PFSK-1 (cell line): ENCODE measurements around the gene PARD6B.

Source experiments
- FOXP2 ChIP-seq: optimal IDR thresholded peaks from 2 replicates; pipeline ENCODE3; 2011; ENCODE audit warnings: borderline replicate concordance, control low read depth, inconsistent platforms; ENCODE audit not compliant: insufficient read depth; ENCODE audit errors: extremely low read length, extremely low read depth
- POLR2AphosphoS5 ChIP-seq: IDR thresholded peaks from 2 replicates; pipeline ENCODE4 v1.6.1; 2012; ENCODE audit warnings: low read depth, mild to moderate bottlenecking, control low read depth, low read length, moderate library complexity
- SIN3A ChIP-seq: IDR thresholded peaks from 2 replicates; pipeline ENCODE4 v1.6.1; 2012; ENCODE audit warnings: mild to moderate bottlenecking, low read length, moderate library complexity, borderline replicate concordance; ENCODE audit not compliant: insufficient read depth
- TAF1 ChIP-seq: IDR thresholded peaks from 2 replicates; pipeline ENCODE4 v1.6.1; 2012; ENCODE audit warnings: low read length, control low read depth, borderline replicate concordance; ENCODE audit not compliant: insufficient read depth
- TF ChIP-seq, protein P1 (sequence below), 2 experiments: IDR thresholded peaks; 2 replicates each; pipeline versions ENCODE4 v1.6.1 to v1.8.0; 2011 to 2012; ENCODE audit warnings: low read depth in 2 of 2, low read length in 2 of 2, control low read depth in 1 of 2, inconsistent platforms in 1 of 2, mild to moderate bottlenecking in 1 of 2, moderate library complexity in 1 of 2; ENCODE audit not compliant: insufficient read depth in 1 of 2

The PARD6B gene

DNA sequence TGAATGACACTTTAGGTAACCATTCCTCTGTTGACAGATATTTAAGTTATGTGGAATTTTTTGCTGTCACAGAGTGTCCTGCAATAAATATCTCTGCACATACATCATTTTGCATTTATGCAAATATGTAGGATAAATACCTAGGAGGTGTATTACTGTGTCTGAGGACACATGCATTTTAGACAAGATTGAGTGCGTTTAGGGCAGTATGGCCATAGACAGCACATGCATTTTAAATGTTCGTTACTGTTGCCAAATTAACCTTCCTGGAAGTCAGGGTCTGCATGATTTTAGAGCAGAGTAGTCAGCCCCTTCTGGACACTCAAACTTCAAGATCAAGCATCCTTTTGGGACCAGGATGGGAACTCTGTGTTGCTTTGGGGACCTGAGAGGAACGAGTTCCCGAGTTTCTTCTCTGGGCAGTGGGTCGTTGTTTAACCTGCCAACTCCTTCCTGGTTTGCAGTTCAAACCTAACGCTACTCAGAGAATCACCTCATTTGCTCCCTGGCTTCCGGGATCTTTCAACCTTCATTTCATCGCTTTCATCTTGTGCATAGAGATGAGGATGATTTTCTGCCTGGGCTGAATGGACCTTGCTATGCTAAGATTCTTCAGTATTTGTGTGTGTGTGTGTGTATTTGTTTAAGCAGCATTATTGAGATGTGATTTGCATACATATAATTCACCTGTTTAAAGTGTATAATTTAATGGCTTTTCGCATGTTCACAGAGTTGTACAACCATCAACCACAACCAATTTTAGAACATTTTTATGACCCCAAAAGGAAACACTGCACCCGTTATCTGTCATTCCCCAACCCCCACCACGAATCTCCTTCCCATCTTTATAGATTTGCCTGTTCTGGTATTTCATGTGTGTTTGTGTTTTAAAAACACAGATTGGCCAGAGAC lies 73.3 kb downstream of the PARD6B start:
- no peak for TF ChIP-seq POLR2AphosphoS5
- TF ChIP-seq, protein P1, sequence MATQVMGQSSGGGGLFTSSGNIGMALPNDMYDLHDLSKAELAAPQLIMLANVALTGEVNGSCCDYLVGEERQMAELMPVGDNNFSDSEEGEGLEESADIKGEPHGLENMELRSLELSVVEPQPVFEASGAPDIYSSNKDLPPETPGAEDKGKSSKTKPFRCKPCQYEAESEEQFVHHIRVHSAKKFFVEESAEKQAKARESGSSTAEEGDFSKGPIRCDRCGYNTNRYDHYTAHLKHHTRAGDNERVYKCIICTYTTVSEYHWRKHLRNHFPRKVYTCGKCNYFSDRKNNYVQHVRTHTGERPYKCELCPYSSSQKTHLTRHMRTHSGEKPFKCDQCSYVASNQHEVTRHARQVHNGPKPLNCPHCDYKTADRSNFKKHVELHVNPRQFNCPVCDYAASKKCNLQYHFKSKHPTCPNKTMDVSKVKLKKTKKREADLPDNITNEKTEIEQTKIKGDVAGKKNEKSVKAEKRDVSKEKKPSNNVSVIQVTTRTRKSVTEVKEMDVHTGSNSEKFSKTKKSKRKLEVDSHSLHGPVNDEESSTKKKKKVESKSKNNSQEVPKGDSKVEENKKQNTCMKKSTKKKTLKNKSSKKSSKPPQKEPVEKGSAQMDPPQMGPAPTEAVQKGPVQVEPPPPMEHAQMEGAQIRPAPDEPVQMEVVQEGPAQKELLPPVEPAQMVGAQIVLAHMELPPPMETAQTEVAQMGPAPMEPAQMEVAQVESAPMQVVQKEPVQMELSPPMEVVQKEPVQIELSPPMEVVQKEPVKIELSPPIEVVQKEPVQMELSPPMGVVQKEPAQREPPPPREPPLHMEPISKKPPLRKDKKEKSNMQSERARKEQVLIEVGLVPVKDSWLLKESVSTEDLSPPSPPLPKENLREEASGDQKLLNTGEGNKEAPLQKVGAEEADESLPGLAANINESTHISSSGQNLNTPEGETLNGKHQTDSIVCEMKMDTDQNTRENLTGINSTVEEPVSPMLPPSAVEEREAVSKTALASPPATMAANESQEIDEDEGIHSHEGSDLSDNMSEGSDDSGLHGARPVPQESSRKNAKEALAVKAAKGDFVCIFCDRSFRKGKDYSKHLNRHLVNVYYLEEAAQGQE (IDR thresholded peaks at IDR 0.05; ENCODE audit: insufficient read depth in 1 of 2, low read depth in 2 of 2, low read length in 2 of 2), result no peak
- no peak for TF ChIP-seq FOXP2
- TF ChIP-seq TAF1, result no peak
- TF ChIP-seq SIN3A, result no peak

DNA sequence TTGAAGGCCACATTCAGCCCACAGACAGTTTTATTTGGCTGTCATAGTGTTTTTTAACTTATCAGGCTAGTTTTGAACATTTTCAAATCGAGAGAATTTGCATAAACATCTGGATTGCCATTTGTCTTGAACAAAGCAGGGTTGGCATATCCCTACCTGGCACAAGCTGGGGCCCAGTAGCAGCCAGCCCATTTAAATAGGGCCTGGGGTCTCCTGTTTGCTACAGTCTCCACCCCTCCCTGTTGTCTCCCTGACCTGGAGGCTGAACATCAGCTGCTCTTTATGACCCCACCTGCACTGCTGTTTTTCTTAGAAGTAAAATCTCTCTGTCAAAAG lies 73.9 kb downstream of the PARD6B start:
- TF ChIP-seq, protein P1 (IDR thresholded peaks at IDR 0.05; ENCODE audit: insufficient read depth in 1 of 2, low read depth in 2 of 2, low read length in 2 of 2), result no peak
- TF ChIP-seq FOXP2, result no peak
- no peak for TF ChIP-seq SIN3A
- TF ChIP-seq POLR2AphosphoS5, result no peak
- no peak for TF ChIP-seq TAF1

DNA sequence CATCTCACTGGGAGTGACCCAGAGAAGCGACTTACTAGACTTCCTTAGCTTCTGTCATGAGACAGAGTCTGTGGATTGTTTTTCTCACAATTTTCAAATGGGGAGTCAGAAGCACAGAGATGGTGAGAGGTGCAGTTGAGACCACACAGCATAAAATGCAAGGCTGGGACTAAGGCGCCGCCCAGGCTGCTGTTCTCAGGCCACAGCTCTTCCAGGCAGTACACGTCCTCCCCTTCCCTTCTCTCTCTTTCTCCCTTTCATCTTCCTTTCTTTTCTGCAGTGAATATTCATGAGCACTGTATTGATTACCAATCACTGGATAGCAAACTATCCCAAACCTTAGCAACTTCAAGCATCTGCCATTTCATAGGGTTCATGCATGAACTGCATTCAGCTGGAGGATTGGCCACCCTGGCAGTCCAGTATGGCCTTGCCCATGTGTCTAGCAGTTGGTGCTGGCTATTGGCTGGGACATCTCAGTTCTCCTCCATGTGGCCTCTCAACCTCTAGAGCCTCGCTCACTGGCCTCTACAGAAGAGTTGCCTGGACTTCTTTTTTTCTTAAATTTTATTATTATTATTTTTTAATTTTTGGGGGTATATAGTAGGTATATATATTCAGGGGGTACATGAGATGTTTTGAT lies 74.9 kb downstream of the PARD6B start:
- no peak for TF ChIP-seq SIN3A
- TF ChIP-seq POLR2AphosphoS5, result no peak
- TF ChIP-seq, protein P1 (IDR thresholded peaks at IDR 0.05; ENCODE audit: insufficient read depth in 1 of 2, low read depth in 2 of 2, low read length in 2 of 2), result no peak
- no peak for TF ChIP-seq TAF1
- no peak for TF ChIP-seq FOXP2
